GM18502 (cell line): ENCODE results near the gene SAMD10.
"Not testable (repeated sequence)": the region's sequence is repeated elsewhere in the genome, so short reads cannot be mapped to it uniquely, and the experiment has no call there.

Experiments
- ATAC-seq: cut with Tn5 transposase; IDR thresholded peaks from one replicate; pipeline ENCODE4 v1.9.1; 2021; ENCODE audit warnings: mild to moderate bottlenecking; ENCODE audit not compliant: unreplicated experiment, poor library complexity

Gene SAMD10

GRCh38 chr20:63945031-63945658 is 34.3 kb downstream of the SAMD10 start:
- no peak for ATAC-seq

- no peak for ATAC-seq
These were observed 35.1 kb downstream of the SAMD10 start for GRCh38 chr20:63944078-63944941.

- ATAC-seq, result no peak
These were observed 35.7 kb downstream of the SAMD10 start for GRCh38 chr20:63943808-63944077.

- no peak for ATAC-seq
These were observed 36.3 kb downstream of the SAMD10 start for GRCh38 chr20:63942969-63943807.

GRCh38 chr20:63942250-63942951 is 37.0 kb downstream of the SAMD10 start:
- ATAC-seq, result no peak

GRCh38 chr20:63941282-63942081 is 38.0 kb downstream of the SAMD10 start:
- ATAC-seq, result no peak

- ATAC-seq, result no peak
These were observed 38.8 kb downstream of the SAMD10 start for GRCh38 chr20:63940472-63941266.

GRCh38 chr20:63940071-63940471 is 39.4 kb downstream of the SAMD10 start:
- no peak for ATAC-seq

- ATAC-seq, result no peak
These were observed 40.1 kb downstream of the SAMD10 start for GRCh38 chr20:63939061-63939935.

- no peak for ATAC-seq
These were observed 41.8 kb downstream of the SAMD10 start for GRCh38 chr20:63937596-63937995.

- no peak for ATAC-seq
These were observed 44.0 kb downstream of the SAMD10 start for GRCh38 chr20:63935447-63935846.

GRCh38 chr20:63934271-63935068 is 45.0 kb downstream of the SAMD10 start:
- ATAC-seq, result no peak

- ATAC-seq, result no peak
These were observed 45.8 kb downstream of the SAMD10 start for GRCh38 chr20:63933646-63934045.

GRCh38 chr20:63932606-63933160 is 46.8 kb downstream of the SAMD10 start:
- ATAC-seq, result no peak

GRCh38 chr20:63931735-63932134 is 47.7 kb downstream of the SAMD10 start:
- ATAC-seq, result no peak

- ATAC-seq, result no peak
These were observed 48.4 kb downstream of the SAMD10 start for GRCh38 chr20:63930971-63931553.

- ATAC-seq, result not testable (repeated sequence)
These were observed 50.0 kb downstream of the SAMD10 start for GRCh38 chr20:63929473-63929883.
